SH-SY5Y (cell line): ENCODE results near the gene CIB2.

Experiments used
- GATA2 ChIP-seq: IDR thresholded peaks from 2 replicates; pipeline ENCODE4 v1.6.1; 2011; ENCODE audit warnings: mild to moderate bottlenecking, low read depth, low read length
- GATA3 ChIP-seq: IDR thresholded peaks from 2 replicates; pipeline ENCODE4 v1.6.1; 2011; ENCODE audit warnings: low read depth, mild to moderate bottlenecking, low read length, moderate library complexity

CIB2 gene

DNA sequence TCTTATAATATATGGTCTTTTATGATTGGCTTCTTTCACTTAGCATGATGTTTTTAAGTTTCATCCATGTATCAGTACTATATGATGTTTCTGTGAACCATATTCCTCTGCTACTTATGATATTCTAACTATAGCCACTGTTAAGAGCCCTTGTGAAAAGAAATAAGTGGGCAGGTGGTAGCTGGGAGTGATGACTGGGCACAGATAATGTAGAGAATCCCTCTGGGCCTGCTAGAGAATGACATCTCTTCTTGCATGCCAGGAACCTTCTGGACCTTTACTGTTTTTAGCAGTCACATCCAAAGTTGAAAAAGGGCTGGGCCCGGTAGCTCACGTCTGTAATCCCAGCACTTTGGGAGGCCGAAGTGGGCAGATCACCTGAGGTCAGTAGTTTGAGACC is 28.1 kb upstream of the CIB2 start:
- no peak for TF ChIP-seq GATA2
- TF ChIP-seq GATA3 = no peak

DNA sequence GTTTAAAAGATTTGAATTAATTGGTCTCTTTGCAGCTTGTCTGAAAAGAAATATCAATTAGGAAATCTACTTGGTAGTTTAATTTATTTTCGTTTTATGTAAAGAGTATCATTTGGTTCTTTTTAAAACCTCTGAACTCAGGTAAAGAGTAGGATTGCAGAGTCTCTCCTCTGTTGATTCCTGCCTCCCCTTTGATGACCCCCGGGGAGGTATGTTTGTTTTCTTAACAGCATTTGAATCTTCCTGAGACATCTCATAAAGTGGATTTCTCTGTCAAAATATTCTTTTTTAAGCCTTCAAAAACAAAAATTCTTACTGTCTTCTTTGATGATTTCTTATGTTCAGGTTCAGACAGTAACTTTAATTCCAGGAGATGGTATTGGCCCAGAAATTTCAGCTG is 26.0 kb upstream of the CIB2 start:
- TF ChIP-seq GATA3 = no peak
- no peak for TF ChIP-seq GATA2

DNA sequence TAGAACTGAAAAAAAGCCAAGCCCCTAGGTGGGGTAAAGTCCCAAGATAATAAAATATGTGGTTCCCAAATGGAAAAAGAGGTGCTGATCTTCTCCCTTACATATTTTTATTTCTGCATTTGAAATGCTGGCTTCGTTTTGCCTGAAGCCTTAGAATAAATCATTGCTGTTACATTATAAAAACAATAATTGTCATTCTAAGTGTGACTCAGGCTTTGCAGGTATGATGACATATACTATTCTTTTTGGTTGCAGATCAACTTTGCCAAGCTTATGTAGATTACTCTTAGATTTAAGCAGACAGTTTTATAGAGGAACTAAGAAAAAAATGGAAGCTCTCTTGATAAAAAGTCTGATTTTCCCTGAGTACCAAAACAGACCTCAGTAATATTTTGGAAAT is 25.4 kb upstream of the CIB2 start:
- TF ChIP-seq GATA2 (no peak), GATA3 (no peak)

DNA sequence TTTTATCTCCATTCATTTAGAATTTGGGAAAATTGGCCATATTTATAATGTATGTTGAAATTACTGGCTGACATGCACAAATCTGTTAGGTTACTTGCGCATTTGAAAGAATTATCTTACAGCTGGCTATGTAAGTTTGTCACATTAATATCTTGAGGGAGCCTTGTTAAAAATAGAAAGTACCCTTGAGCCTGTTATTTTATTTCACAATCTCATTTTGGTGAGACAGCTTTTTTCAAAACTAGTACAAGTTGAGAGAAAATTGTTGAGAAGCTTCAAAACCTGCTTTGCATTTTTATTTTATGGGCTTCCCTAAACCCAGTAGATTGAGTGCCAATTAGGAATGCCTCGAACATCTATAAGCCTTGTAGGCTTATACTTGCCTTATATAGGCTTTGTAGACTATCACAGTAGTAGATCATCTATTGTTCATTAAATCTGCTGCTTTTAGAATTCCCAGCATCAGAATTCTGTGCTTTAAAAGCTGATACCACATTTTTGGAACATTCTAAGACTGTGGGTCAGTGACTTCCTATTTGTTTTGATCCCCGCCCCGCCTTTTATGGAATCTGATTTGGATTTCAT is 24.2 kb upstream of the CIB2 start:
- TF ChIP-seq GATA2 (no peak), GATA3 (no peak)

DNA sequence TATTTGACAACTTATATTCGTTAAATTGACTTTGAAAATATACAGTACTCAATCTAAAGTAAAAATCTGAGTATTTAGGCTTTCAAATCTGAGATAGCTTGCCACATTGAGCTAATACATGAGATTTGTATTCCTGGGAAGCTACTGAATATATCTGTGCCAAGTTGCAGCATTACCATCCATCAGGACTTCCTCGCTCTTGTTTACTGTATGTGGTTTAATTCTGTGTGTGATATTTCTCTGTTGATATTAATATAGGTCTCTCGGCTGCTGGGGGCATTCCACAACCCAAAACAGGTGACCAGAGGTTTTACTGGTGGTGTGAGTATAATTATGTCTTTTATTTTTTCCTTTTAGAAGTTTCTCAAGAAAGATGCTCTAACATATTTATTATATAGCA is 23.7 kb upstream of the CIB2 start:
- TF ChIP-seq GATA2 (no peak), GATA3 (no peak)

DNA sequence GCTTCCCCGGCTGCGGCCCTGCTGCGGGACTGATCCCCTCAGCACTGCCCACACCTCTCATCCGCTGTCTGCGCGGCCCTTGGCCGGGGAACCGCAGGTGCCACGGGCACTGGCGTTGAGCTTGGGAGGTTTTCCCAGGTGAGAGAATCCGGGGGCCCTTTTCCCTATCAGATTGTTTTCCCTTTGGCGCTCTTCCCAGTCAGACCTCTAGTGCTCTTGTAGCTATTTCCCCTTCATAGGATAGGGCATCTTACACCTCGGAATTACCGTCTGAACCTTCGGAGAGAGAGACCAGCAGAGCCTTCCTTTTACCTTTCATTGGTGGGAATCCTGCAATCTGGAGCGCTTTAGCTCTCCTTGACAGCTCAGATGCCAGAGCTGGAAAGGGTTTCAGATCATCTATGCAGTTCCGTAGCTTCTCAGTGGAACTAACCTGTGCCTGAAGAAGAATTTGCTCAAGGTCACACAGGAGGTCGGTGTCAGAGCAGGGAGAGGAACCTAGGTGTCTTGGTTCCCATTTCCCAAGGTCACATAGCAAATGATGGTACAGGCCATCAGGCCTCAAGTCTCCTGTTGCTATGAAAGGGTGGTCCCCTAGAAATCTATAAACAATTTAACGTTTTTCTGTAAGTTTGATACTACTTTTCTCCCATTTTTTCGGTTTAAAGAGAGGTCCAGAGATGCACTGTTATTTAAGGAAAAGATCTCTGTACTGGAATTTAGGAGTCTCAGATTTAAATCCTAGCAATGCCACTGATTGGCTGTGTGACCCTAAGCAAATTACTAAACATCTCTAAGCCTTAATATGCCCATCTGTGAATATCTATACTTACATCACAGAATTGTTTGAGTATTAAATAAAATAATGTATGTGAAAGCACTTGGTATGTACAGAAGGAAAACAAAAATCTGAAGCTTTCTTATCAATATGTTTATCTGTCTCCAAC is 18.8 kb upstream of the CIB2 start:
- no peak for TF ChIP-seq GATA2
- TF ChIP-seq GATA3 = no peak

DNA sequence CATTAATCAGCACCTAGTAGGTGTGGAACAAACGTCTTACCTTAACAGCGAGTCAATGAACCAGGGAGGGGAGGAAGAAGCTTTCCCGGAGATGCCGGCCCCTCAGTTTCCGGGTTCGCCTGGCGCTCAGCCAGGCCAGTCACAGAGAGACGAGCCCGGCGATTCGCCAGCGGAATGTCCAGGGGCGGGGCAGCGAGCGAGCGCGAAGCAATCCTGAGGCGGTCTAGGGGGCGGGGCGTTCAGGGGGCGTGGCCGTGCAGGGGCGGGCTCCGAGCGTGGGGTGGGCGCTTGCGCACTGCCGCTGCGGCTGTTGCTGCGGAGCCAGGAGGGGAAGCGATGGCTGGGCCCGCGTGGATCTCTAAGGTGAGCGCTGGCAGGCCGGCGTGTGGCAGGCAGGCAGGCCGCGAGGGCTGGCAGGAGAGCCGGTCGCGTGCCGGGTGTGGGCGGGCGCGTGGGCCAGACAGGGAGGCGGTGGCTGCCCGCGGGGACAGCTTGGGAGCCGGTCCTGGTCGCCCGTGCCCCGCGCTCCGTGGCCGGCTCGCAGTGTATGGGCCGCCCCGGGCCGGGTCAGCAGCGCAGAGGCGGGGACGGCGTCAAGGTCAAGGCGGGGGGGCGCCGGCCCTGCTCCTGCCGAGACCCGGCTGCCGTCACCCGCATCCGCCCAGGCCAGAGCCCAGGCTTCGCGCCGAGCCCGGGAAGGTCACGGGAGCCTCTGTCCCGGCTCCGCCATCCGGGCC is 18.0 kb upstream of the CIB2 start, which contains the start of gene IDH3A:
Gene IDH3A (plus strand): TSS at position 295 of the 737 bp plus-strand sequence. CDS start 42 bp downstream, at position 337.
- no peak for TF ChIP-seq GATA2
- TF ChIP-seq GATA3 = no peak

DNA sequence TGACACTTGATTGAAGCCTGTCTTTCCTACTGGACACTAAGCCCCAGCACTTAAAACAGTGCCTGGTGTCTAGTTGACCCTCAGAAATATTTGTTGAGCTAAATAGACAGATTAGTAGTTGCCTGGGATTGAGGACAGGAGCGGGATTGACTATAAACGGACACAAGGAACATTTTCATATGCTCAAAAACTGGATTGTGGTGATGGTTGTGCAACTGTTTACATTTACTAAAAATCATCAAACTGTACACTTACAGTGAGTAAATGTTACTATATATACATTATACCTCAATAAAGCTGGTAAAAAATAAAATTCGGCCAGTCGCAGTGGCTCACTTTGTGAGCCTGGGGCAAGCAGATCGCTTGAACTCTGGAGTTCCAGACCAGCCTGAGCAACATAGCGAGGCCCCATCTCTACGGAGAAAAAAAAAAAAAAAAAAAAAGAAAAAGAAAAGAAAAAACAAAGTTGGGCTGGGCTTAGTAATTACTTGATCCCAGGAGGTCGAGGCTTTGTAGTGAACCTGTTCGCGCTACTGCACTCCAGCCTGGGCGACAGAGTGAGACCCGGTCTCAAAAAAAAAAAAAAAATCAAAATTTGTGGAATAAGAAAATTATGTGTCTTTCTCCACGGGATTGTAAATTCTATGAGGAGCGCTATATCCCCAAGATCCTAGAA is 17.3 kb upstream of the CIB2 start:
- no peak for TF ChIP-seq GATA3
- no peak for TF ChIP-seq GATA2

DNA sequence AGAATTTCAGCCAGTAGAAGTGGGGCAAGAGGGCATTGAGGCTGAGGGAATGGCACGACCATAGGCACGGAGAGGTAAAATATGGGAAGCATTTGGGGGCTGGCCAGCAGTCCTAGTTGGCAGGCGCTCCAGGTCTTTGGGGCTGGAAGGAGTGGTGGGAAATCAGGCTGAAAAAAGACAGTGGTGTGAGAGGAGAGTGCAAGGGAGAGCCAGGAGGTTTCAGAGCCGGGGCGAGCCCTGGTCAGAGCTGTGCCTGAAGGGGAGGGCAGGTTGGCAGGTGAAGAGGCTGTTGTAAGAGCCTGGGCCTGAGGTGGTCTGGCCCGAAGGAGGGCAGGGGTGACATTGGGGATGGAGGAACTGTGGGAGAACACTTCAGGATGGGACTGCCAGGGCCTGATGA is 16.3 kb upstream of the CIB2 start:
- TF ChIP-seq GATA2 = no peak
- TF ChIP-seq GATA3 = no peak

DNA sequence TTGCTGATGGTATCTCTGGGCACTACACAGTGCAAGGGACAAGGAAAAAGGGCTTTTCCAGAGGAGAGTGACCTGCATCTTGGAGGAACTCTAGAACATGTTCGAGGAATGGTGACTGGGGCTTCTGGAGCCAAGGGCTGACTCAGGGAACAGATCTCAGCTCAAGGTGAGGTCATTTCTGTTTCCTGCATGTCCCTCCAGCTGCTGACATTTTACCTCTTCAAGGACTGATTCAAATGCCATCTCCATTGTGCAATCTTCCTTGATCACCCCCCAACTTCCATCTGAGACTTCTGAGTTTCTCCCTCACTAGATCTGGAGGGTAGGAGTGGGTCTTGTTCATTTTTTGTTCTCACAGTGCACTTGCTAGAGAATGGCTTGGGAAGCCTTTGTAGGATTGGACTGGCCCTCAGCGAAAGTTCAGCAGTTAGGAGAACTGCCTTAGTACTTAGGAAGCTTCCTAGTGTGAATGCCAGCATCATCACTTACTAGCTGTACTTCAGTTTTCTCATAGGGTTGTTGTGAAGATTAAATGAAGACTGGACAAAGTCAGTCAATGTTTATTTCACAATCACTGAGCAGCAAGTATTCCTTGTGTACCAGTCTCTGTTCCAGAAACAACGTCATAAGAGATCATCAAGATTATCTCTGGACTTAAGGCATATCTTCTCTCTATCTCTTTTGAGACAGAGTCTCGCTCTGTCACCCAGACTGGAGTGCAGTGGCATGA is 15.3 kb upstream of the CIB2 start:
- TF ChIP-seq GATA3 (no peak), GATA2 (no peak)

DNA sequence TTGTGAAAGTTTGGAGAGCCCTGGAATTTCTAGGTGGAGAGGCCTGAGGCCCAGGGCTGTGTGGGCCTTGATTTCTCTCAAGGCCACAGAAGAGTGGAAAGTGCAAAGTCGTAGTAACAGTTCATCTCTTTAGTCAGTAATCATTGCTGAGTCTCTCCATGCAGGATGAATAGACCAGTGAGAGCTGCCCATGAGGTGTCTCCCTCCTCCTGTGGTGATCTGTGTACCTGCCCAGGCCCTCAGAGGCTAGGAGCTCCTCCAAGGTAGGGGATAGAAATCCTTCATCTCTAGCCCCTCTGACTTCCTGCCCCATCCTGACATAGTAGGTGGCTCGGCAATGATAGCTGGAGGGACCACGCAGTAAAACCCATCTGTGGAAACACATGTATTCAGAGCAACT is 11.1 kb upstream of the CIB2 start:
- no peak for TF ChIP-seq GATA3
- no peak for TF ChIP-seq GATA2

DNA sequence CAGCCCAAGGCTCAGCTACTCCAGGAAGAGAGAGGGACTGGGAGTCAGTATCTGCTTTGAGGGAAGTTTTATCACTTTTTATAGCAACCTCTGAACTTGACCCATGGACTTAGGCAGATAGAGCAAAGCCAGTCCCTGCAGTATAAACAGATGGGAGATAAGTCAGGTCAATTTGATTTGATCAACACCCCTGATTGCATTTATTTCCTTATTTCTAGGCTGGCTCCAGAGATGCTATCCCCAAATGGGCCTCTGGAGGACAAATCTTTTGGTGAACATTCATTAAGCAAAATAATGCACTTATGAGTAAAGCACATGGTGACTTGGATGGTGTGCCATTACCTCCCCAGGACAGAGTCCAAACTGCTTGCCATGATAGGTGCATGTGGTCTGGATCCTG is 9.0 kb upstream of the CIB2 start:
- TF ChIP-seq GATA3 (no peak), GATA2 (peak; percentile 61)

DNA sequence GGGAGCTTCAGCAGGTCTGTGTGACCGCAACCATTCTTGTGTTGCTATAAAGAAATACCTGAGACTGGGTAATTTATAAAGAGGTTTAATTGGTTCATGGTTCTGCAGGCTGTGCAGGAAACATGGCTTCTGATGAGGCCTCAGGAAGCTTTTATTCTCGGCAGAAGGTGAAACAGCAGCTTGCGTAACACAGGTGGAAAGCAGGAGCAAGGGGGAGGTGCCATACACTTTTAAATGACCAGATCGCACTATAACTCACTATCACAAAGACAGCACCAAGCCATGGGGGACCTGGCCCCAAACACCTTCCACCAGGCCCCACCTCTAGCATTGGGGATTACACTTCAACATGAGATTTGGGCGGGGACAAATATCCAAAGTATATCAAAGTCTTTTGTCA is 8.3 kb upstream of the CIB2 start:
- no peak for TF ChIP-seq GATA2
- no peak for TF ChIP-seq GATA3

DNA sequence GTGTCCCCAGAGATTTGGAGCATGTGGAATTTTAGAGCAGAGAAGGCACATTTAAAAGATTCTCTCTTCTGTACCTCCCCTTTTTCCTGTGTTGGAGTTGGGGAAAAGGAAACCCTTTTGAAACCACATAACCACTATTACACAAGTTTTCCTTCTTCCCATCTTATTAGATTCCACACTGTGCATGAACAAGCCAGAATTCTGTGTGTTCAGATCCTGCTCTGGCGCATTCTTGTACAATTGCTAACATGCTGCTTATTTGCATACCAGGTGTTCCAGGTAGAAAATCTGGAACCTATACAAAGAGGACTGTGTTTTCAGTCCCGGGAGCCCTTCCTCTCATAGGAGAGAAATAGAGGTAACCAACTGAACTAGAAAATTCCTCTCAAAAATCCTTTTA is 2.6 kb upstream of the CIB2 start:
- TF ChIP-seq GATA2 (no peak), GATA3 (no peak)
